ENCODE measurements around the gene PRKCA. TPM values are rescaled to one million over a fixed set of nuclear protein-coding genes. Genes with fewer than 3 reads are reported as not detected.
"Not testable (repeated sequence)": the region's sequence is repeated elsewhere in the genome, so short reads cannot be mapped to it uniquely, and the experiment has no call there.

PRKCA gene
- total RNA-seq, 1 experiment from 2014 or later = 36.1 TPM

DNA sequence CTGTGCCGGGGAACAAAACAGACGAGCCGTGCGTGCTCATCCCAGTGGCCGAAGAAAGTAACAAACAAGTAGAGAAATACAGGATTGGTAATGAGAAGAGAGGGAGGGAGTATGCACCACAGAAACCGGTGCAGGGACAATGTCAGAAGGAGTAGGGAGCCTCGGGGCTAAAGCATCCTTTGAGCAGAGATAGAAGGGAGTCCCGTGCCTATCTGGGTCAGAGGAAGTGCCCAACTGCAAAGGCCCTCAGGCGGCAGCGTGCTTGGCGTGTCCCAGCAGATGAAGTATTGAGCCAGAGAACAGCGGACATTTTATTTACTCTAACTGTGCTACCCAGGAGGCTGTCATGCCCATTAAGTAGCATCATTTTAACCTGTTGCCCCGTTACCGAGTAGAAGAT lies 417.6 kb downstream of the PRKCA start:
- H3K27me3 ChIP-seq (replicated peaks) = no peaks in the 10 kb centered on the region
- H3K36me3 ChIP-seq = no peaks in the 10 kb centered on the region
- no peak overlapping the region for H3K27ac ChIP-seq
- H3K9me3 ChIP-seq (replicated peaks) = no peaks in the 10 kb centered on the region
- no peak overlapping the region for H3K4me3 ChIP-seq
- no peaks in the 10 kb centered on the region for H3K4me1 ChIP-seq (replicated peaks)
- DNase-seq (ENCODE audit: low read depth in 1 of 2, low spot score in 2 of 2) = no peak

DNA sequence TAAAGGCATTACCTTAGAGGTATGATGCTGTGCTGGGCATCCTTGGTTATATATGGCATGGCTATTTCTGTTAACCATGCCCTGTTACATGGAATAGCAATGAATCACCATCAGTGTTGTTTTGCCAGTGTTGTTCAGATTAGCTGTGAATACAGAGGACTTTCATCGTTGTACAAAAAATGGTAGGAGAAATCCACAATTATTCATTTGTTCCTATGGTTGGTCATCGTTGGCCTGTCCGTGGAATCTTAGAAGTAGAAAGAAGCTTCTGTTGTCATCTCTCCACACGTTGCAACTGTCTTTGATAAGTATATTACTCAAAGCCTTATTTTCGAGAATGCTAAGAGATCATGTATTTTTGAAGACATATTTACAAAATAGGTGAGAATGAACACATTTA lies 418.2 kb downstream of the PRKCA start:
- Histone ChIP-seq H3K4me1 (replicated peaks) (no peaks in the 10 kb centered on the region), H3K9me3 (replicated peaks) (no peaks in the 10 kb centered on the region), H3K27ac (no peak overlapping the region), H3K27me3 (replicated peaks) (no peaks in the 10 kb centered on the region), H3K36me3 (no peaks in the 10 kb centered on the region), H3K4me3 (no peak overlapping the region)
- DNase-seq (ENCODE audit: low read depth in 1 of 2, low spot score in 2 of 2) = no peak

- H3K36me3 ChIP-seq = no peaks in the 10 kb centered on the region
- no peaks in the 10 kb centered on the region for H3K9me3 ChIP-seq (replicated peaks)
Observed at GRCh38 chr17:66722341-66722740, 419.9 kb downstream of the PRKCA start.

GRCh38 chr17:66724581-66725341 lies 422.3 kb downstream of the PRKCA start:
- no peaks in the 10 kb centered on the region for H3K27me3 ChIP-seq (replicated peaks)
- no peaks in the 10 kb centered on the region for H3K9me3 ChIP-seq (replicated peaks)
- no peak overlapping the region for H3K4me3 ChIP-seq
- H3K27ac ChIP-seq = no peak overlapping the region
- no peak for DNase-seq (ENCODE audit: low read depth in 1 of 2, low spot score in 2 of 2)
- 0 out of 2 replicates have a peak, but pooled peaks cover 4% of the 10 kb centered on the region for H3K36me3 ChIP-seq
- no peaks in the 10 kb centered on the region for H3K4me1 ChIP-seq (replicated peaks)

More at GRCh38 chr17:66722341-66722740, 419.9 kb downstream of the PRKCA start:
- H3K27ac ChIP-seq = no peak overlapping the region
- no peak overlapping the region for H3K4me3 ChIP-seq
- H3K27me3 ChIP-seq (replicated peaks) = no peaks in the 10 kb centered on the region
- H3K4me1 ChIP-seq (replicated peaks) = no peaks in the 10 kb centered on the region
- DNase-seq (ENCODE audit: low read depth in 1 of 2, low spot score in 2 of 2) = no peak

DNA sequence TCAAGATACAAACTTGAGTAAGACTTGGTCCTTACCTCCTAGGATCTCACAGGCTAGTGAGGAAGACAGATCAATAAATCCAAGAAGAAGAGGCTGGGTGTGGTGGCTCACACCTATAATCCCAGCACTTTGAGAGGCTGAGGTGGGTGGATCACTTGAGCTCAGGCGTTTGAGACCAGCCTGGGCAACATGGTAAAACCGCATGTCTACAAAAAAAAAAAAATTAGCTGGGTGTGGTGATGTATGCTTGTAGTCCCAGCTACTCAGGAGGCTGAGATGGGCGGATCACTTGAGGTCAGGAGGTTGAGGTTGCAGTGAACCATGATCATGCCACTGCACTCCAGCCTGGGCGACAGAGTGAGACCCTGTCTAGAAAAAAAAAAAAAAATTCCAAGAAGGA lies 423.0 kb downstream of the PRKCA start:
- DNase-seq (ENCODE audit: low read depth in 1 of 2, low spot score in 2 of 2); H3K36me3 ChIP-seq; H3K4me1 ChIP-seq (replicated peaks); H3K27me3 ChIP-seq (replicated peaks); H3K9me3 ChIP-seq (replicated peaks); H3K4me3 ChIP-seq; H3K27ac ChIP-seq: not testable (repeated sequence)

GRCh38 chr17:66725956-66726355 lies 423.5 kb downstream of the PRKCA start:
- Histone ChIP-seq H3K36me3 (peaks cover 8% of the 10 kb centered on the region; the same call in 1 of the 2 replicates), H3K27ac (no peak overlapping the region), H3K9me3 (replicated peaks) (no peaks in the 10 kb centered on the region), H3K4me1 (replicated peaks) (no peaks in the 10 kb centered on the region), H3K27me3 (replicated peaks) (no peaks in the 10 kb centered on the region), H3K4me3 (no peak overlapping the region)
- DNase-seq (ENCODE audit: low read depth in 1 of 2, low spot score in 2 of 2) = no peak

DNA sequence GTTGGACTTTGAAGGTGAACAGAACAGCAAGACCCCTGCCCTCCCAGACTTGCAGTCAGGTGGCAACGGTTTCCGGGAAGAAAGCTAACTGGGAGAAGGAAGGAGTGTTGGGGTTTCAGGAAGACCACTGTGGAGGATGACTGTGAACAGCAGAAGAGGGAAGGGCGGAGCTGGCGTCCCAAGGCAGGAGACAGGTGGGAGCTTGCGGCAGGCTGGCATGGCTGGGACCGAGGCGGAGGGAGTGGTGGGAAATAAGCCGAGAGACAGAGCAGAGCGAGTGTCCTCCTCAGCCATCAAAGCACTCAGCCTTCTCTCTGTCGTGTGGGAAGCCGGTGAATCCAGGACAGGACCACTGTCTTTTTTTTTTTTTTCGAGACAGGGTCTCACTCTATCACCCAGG lies 424.0 kb downstream of the PRKCA start:
- no peak for DNase-seq (ENCODE audit: low read depth in 1 of 2, low spot score in 2 of 2)
- H3K4me3 ChIP-seq = no peak overlapping the region
- H3K4me1 ChIP-seq (replicated peaks) = no peaks in the 10 kb centered on the region

GRCh38 chr17:66726846-66727245 lies 424.4 kb downstream of the PRKCA start:
- Histone ChIP-seq H3K27me3 (replicated peaks) (no peaks in the 10 kb centered on the region), H3K9me3 (replicated peaks) (no peaks in the 10 kb centered on the region), H3K4me3 (no peak overlapping the region), H3K36me3 (peaks cover 8% of the 10 kb centered on the region; the same call in 1 of the 2 replicates), H3K4me1 (replicated peaks) (no peaks in the 10 kb centered on the region), H3K27ac (no peak overlapping the region)
- no peak for DNase-seq (ENCODE audit: low read depth in 1 of 2, low spot score in 2 of 2)

More for the DNA sequence above, 424.0 kb downstream of the PRKCA start:
- H3K27ac ChIP-seq = no peak overlapping the region
- H3K36me3 ChIP-seq = peaks cover 8% of the 10 kb centered on the region; the same call in 1 of the 2 replicates
- no peaks in the 10 kb centered on the region for H3K9me3 ChIP-seq (replicated peaks)
- no peaks in the 10 kb centered on the region for H3K27me3 ChIP-seq (replicated peaks)

DNA sequence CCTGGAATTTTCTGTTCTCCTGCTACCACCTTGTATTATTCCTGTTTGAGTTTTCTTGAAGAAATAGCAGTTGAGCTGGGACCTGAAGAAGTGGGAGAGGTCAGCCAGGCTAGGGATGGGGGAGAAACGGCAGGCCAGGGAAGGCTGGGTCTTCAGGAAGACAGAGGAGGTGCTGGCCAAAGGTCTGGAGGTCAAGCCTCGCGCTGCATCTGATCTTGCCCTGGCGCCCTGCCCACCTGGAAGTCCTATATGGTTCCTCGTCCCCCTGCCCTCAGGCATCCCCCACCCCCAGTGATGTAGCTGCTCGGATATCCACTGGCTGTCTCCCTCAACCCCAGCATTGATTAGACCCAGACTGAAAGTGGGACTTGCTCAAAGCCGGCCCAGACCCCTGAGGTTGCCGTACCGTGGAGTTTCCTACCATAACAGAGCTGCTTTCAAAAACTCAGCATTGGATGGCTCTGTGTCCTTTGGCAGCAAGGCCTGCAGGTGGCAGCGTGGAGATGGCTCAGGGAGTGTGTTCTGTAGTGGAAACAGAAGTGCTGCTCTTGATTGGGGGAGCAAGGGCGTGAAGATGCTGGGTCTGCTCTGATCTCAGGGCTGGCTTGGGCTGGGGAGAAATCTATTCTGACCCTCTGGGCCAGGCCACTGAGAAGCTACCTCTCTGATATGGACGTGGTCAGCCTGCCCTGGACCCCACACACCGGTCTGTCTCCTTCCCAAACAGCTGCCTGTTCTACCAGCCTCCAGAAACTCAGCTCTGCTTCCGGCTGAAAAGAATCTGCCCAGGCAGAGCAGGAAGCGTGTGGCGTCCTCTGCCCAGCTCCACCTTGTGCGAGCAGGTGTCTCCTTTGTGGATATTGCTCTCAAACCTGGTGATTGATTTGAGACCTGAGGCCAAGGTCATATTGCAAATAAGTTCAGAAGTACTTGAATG lies 425.5 kb downstream of the PRKCA start:
- peak; percentile 34 to 66 for DNase-seq (ENCODE audit: low read depth in 1 of 2, low spot score in 2 of 2)
- H3K27ac ChIP-seq = no peak overlapping the region

GRCh38 chr17:66730461-66730923 lies 428.1 kb downstream of the PRKCA start:
- no peaks in the 10 kb centered on the region for H3K9me3 ChIP-seq (replicated peaks)
- H3K4me1 ChIP-seq (replicated peaks) = no peaks in the 10 kb centered on the region
- peaks cover 35% of the 10 kb centered on the region for H3K36me3 ChIP-seq
- no peak overlapping the region for H3K4me3 ChIP-seq
- DNase-seq (ENCODE audit: low read depth in 1 of 2, low spot score in 2 of 2) = no peak
- H3K27me3 ChIP-seq (replicated peaks) = no peaks in the 10 kb centered on the region
- H3K27ac ChIP-seq = no peak overlapping the region

More for the DNA sequence above, 425.5 kb downstream of the PRKCA start:
- Histone ChIP-seq H3K36me3 (peaks cover 13% of the 10 kb centered on the region), H3K4me1 (replicated peaks) (no peaks in the 10 kb centered on the region), H3K27me3 (replicated peaks) (no peaks in the 10 kb centered on the region), H3K4me3 (no peak overlapping the region), H3K9me3 (replicated peaks) (no peaks in the 10 kb centered on the region)

DNA sequence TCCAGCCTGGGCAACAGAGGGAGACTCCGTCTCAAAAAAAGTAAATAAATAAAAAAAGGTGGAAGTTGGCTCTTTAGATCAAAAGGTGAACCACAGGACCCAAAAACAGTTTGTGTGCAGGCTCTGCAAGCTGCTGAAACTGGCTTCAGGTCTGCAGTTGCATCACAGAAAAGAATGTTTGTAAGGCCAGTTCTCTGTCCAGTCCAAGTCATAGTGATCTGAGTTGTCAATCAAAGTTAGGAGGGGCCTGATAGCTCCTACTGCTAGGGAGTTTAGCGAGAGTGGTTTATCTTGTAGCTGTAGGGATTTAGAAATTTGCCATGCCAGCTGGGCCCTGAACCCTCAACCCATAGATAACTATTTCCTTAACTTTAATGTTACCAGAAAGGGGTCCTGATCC lies 431.3 kb downstream of the PRKCA start:
- no peak overlapping the region for H3K27ac ChIP-seq
- no peak for DNase-seq (ENCODE audit: low read depth in 1 of 2, low spot score in 2 of 2)
- peaks cover 57% of the 10 kb centered on the region for H3K36me3 ChIP-seq
- no peaks in the 10 kb centered on the region for H3K27me3 ChIP-seq (replicated peaks)
- no peaks in the 10 kb centered on the region for H3K9me3 ChIP-seq (replicated peaks)
- H3K4me3 ChIP-seq = no peak overlapping the region
- H3K4me1 ChIP-seq (replicated peaks) = no peaks in the 10 kb centered on the region

- Histone ChIP-seq H3K27ac (no peak overlapping the region), H3K4me1 (replicated peaks) (no peaks in the 10 kb centered on the region), H3K4me3 (no peak overlapping the region), H3K9me3 (replicated peaks) (no peaks in the 10 kb centered on the region), H3K36me3 (peaks cover 61% of the 10 kb centered on the region), H3K27me3 (replicated peaks) (no peaks in the 10 kb centered on the region)
- DNase-seq (ENCODE audit: low read depth in 1 of 2, low spot score in 2 of 2) = no peak
Observed at GRCh38 chr17:66734186-66734943, 432.0 kb downstream of the PRKCA start.

- no peak for DNase-seq (ENCODE audit: low read depth in 1 of 2, low spot score in 2 of 2)
- Histone ChIP-seq H3K27me3 (replicated peaks) (no peaks in the 10 kb centered on the region), H3K4me3 (no peak overlapping the region), H3K36me3 (peaks cover 67% of the 10 kb centered on the region), H3K9me3 (replicated peaks) (no peaks in the 10 kb centered on the region), H3K4me1 (replicated peaks) (no peaks in the 10 kb centered on the region), H3K27ac (no peak overlapping the region)
Observed at GRCh38 chr17:66737524-66737923, 435.1 kb downstream of the PRKCA start.

Measured in SJSA1 (cell line).